Measurements from ENCODE around the gene NECAB2.
A peak's percentile ranks its signal among the peaks of the same experiment; 100 is the strongest.

NECAB2 gene

DNA sequence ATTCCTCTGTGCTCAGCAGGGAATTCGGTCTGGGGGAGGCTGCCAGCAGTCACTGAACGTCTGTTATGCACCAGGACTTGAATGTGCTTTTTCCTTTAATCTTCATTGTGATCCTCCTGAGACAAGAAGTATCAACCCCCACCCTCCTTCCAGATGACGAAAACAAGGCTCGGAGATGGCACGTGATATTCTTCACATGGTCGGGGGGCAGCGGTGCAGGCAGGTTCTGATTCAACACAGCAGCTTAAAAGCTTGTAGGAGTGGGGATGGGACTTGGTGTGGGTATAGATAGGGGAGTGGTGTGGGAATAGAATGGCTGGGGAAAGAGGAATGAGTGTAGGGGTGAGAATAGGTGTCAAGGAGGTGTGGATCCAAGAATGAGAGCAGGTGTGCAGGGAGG lies 6.4 kb downstream of the NECAB2 start:
- H3K36me3 Mint-ChIP-seq (ENCODE audit: low read depth), result no peaks in the 10 kb centered on the region
- peaks cover 18% of the 10 kb centered on the region for H3K27me3 Mint-ChIP-seq
- no peak overlapping the region for H3K4me3 Mint-ChIP-seq
- no peak for DNase-seq
- ATAC-seq, result no peak
- H3K27ac Mint-ChIP-seq, result no peak overlapping the region
- H3K9me3 Mint-ChIP-seq, result peaks cover 5% of the 10 kb centered on the region
- H3K4me1 Mint-ChIP-seq, result no peaks in the 10 kb centered on the region

DNA sequence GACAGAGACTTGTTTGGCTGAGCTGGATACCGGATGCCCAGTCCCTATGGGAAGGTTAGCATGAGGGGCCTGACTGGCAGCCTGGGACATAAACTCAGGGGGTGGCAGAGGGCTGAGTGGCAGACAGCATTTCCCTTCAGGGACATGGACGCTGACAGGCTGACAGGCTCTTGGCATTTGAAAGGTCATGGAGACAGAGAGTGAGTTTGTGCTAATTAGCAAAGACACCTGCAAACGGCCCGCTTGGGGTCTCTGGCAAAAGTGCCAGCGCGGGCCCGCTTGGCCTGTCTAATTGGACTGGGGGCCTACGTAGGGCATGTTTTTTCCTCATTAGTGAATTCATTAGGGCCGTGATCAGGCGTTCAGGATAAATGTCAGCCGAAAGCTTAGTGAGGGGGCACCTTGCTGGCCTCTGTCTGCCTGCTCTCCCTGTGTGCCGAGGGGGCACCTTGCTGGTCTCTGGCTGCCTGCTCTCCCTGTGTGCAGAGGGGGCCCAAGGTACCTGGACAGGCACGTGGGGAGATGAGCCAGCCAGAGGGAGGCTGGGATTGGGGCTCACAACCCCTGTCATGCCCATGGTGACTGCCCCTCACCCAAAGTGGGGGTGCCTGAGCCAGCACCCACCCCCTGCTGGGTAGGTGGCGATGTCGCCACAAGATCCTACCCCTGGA lies 7.7 kb downstream of the NECAB2 start:
- Mint-ChIP-seq H3K27ac (no peak overlapping the region), H3K27me3 (peaks cover 8% of the 10 kb centered on the region), H3K36me3 (ENCODE audit: low read depth) (no peaks in the 10 kb centered on the region), H3K9me3 (peaks cover 5% of the 10 kb centered on the region), H3K4me1 (no peaks in the 10 kb centered on the region), H3K4me3 (no peak overlapping the region)
- no peak for DNase-seq
- no peak for ATAC-seq

DNA sequence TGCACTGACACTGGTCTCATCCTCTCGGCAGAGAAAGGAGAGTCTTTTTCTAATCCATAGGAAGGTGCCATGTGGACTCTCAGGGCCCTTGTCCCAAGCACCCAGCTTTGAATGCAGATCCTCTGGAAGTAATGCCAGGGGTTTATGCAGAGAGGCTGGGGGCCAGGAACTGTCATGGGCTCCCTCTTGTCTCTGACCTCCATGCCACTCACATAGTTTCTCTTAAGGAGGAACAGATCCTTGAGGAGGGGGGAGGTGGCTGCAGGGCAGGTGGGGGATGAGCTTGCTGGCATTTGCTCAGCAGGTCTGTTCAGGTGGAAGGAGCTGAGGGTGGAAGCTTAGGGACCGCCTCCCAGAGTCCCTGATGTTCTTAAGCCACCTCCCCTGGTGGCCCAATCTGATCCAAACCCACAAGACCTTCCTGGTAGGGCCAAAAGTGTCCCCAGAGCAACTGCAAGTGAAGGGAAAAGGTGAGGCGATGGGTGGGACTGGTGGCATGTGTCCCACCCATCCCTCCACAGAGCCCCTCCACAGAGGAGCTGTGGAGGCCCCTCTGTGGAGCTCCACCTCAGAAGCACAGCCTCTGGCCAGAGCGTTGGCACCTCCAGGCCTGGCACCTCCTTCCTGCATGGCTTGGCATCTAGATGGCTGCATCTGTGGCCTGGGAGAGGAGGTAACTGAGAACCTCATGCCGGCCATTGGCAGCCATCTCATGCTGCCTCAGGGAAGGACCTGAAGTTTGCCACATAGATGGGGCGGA lies 9.2 kb downstream of the NECAB2 start:
- Mint-ChIP-seq H3K4me1 (no peaks in the 10 kb centered on the region), H3K4me3 (no peak overlapping the region), H3K36me3 (ENCODE audit: low read depth) (no peaks in the 10 kb centered on the region), H3K27me3 (peaks cover 2% of the 10 kb centered on the region), H3K27ac (no peak overlapping the region), H3K9me3 (peaks cover 5% of the 10 kb centered on the region)
- DNase-seq (no peak), ATAC-seq (no peak)

DNA sequence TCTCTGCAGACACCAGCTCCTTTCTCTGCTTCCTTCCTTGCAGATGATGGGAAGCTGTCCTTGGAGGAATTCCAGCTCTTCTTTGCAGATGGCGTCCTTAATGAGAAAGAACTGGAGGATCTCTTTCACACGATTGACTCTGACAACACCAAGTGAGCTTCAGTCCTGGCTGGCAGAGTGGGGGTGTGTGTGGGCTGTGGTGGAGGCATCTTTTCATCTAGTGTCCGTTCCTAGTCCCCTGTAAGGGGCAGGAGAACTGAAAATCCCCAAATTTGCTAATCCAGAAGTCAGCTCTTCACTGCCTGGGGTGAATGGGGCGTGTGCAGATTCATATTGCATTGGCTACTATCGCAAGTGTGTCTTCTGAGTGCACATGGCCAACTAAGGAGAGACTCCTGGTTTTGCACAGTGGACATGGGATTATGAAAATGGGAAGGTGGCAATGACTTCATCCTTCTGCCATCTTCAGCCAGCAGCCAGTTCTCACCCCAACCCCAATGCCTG lies 10.4 kb downstream of the NECAB2 start:
- H3K27me3 Mint-ChIP-seq, result peaks cover 2% of the 10 kb centered on the region
- H3K4me1 Mint-ChIP-seq, result no peaks in the 10 kb centered on the region
- DNase-seq (no peak), ATAC-seq (no peak)
- no peak overlapping the region for H3K27ac Mint-ChIP-seq
- no peak overlapping the region for H3K4me3 Mint-ChIP-seq
- no peaks in the 10 kb centered on the region for H3K36me3 Mint-ChIP-seq (ENCODE audit: low read depth)
- peaks cover 5% of the 10 kb centered on the region for H3K9me3 Mint-ChIP-seq

DNA sequence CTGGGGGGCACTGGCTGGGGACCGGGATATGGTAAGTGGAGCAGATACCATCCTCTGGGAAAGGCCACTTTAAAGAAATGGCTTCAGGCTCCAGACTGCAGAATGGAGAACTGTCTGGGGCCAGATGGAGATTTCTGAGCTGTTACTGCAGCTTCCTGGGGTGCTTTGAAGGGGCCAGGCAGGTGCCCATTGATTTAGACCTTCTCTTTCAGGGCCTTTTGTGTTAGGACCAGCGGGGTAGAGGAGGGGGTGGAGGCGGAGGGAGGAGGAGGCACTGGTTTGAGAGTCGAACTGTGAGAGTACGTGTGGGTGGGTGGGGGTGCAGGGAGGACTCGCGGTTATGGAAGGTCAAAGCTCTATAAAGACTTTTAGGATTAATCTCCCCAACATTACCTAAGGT lies 11.4 kb downstream of the NECAB2 start:
- Mint-ChIP-seq H3K9me3 (peaks cover 5% of the 10 kb centered on the region), H3K27me3 (peaks cover 2% of the 10 kb centered on the region), H3K36me3 (ENCODE audit: low read depth) (no peaks in the 10 kb centered on the region), H3K4me3 (no peak overlapping the region), H3K27ac (no peak overlapping the region), H3K4me1 (no peaks in the 10 kb centered on the region)
- DNase-seq, result no peak
- no peak for ATAC-seq

DNA sequence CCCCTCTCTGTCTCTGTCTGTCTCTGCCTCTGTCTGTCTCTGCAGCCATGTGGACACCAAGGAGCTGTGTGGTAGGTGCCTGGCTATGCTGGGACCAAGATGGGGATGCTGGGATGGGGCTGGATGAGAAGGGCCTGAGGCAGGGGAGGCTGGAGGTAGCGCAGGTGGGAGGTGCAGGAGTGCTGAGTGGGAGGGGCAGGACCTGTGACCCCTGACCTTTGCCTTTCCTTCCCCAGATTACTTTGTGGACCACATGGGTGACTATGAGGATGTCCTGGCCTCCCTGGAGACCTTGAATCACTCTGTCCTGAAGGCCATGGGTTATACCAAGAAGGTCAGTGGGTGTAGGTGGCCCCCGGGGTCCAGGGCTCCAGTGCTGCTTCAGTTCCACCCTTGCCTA lies 12.8 kb downstream of the NECAB2 start:
- no peaks in the 10 kb centered on the region for H3K27me3 Mint-ChIP-seq
- ATAC-seq (peak; percentile 20), DNase-seq (no peak)
- H3K4me3 Mint-ChIP-seq, result no peak overlapping the region
- no peaks in the 10 kb centered on the region for H3K4me1 Mint-ChIP-seq
- no peak overlapping the region for H3K27ac Mint-ChIP-seq
- H3K9me3 Mint-ChIP-seq, result peaks cover 5% of the 10 kb centered on the region
- H3K36me3 Mint-ChIP-seq (ENCODE audit: low read depth), result no peaks in the 10 kb centered on the region

DNA sequence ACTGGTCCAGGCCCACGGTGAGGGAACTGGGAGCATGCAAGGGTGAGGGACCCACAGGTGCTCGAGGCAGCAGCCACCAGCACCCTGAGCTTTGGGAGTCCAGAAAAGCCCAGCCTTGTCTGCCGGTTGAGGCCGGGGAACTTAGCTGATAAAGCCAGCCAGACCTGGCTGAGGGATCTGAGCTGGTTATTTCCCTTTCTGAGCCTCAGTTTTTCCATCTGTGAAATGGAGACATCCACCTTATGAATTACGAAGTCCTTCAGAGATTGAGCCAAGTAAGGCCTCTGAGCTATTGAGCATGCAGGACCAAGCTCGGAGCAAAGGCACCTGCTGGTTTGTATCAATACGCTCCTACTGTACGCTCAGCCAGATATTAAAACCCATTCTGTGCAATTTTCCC lies 13.8 kb downstream of the NECAB2 start:
- no peaks in the 10 kb centered on the region for H3K4me1 Mint-ChIP-seq
- H3K36me3 Mint-ChIP-seq (ENCODE audit: low read depth), result no peaks in the 10 kb centered on the region
- DNase-seq, result no peak
- no peak overlapping the region for H3K4me3 Mint-ChIP-seq
- H3K27me3 Mint-ChIP-seq, result peaks cover 4% of the 10 kb centered on the region
- H3K9me3 Mint-ChIP-seq, result peaks cover 5% of the 10 kb centered on the region
- no peak for ATAC-seq
- H3K27ac Mint-ChIP-seq, result no peak overlapping the region

DNA sequence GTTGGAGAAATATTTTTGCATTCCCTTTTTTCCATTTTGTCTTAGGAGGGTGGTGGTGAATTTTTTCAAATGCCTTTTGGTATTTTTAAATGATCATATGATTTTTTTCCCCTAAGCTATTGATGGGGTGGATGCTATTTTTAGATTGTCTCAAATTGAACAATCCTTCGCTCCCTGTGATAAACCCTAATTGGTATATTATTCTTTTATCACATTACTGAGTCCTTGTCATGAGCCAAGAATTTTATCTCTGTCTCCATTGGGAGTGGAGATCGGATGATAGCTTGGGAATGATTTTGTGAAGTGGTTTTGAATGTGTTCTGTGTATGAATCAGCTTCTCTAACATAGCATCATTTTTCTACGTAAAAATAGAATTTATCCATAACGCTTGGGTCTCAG lies 15.4 kb downstream of the NECAB2 start:
- Mint-ChIP-seq H3K4me3 (no peak overlapping the region), H3K4me1 (no peaks in the 10 kb centered on the region), H3K27me3 (peaks cover 5% of the 10 kb centered on the region), H3K36me3 (ENCODE audit: low read depth) (no peaks in the 10 kb centered on the region), H3K9me3 (peaks cover 5% of the 10 kb centered on the region), H3K27ac (no peak overlapping the region)
- no peak for DNase-seq
- no peak for ATAC-seq

DNA sequence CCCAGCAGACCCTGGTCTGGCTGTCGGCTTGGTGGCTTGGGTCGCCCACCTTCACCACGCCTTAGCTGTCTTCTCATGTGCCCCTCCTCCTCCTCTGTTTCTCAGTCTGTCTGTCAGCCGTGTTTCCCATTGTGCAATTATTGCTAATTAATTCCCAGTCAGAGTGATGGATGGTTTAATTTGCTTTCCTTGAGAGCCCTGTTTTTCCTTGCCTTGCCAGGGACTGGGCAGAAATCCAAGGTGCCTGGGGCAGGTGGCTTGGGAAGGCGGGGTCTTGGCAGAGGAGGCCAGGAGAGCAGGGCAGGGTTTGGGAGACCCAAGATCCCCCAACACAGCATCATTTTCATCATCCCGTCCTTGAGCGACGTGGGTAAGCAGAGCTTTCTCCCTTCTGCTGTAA lies 21.3 kb downstream of the NECAB2 start:
- ATAC-seq, result no peak
- no peak overlapping the region for H3K27ac Mint-ChIP-seq
- H3K9me3 Mint-ChIP-seq, result no peaks in the 10 kb centered on the region
- peaks cover 33% of the 10 kb centered on the region for H3K27me3 Mint-ChIP-seq
- no peaks in the 10 kb centered on the region for H3K4me1 Mint-ChIP-seq
- no peak overlapping the region for H3K4me3 Mint-ChIP-seq
- H3K36me3 Mint-ChIP-seq (ENCODE audit: low read depth), result no peaks in the 10 kb centered on the region
- no peak for DNase-seq

DNA sequence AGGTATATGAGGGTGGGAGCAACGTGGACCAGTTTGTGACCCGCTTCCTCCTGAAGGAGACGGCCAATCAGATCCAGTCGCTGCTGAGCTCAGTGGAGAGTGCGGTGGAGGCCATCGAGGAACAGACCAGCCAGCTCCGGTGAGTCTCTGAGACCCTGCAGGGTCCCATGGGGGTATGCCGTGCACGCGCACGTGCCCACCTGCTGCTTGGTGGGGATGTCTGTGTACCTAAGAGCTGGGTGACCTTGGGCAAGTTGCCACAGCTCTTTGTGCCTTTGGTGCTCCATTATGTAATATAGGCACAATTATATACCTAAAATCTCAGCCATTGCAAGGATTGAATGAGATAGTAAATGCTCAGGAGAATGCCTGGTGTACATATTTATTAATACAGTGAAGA lies 22.4 kb downstream of the NECAB2 start:
- DNase-seq, result no peak
- no peaks in the 10 kb centered on the region for H3K4me1 Mint-ChIP-seq
- H3K4me3 Mint-ChIP-seq, result no peak overlapping the region
- H3K27ac Mint-ChIP-seq, result no peak overlapping the region
- no peaks in the 10 kb centered on the region for H3K36me3 Mint-ChIP-seq (ENCODE audit: low read depth)
- ATAC-seq, result no peak
- H3K9me3 Mint-ChIP-seq, result no peaks in the 10 kb centered on the region
- peaks cover 41% of the 10 kb centered on the region for H3K27me3 Mint-ChIP-seq

DNA sequence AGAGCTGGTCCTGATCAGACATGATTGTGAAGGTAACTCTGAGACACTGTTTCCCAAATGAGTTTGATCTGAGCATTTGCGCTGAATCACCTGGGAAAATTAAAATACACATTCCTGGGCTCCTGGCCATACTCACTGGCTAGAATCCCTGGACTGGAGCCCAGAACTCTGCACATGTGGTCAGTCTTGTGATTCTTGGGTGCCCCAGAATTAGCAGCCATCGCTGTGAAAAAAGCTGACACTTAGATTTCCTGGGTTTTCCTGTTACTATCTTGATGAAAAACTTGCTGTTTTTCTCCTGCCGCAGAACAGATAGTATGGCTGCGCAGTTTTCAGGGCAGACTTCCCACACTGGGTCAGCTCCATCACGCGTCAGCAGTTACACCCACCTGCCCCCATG lies 24.6 kb downstream of the NECAB2 start:
- H3K27ac Mint-ChIP-seq, result no peak overlapping the region
- H3K36me3 Mint-ChIP-seq (ENCODE audit: low read depth), result no peaks in the 10 kb centered on the region
- H3K4me3 Mint-ChIP-seq, result no peak overlapping the region
- H3K9me3 Mint-ChIP-seq, result no peaks in the 10 kb centered on the region
- H3K27me3 Mint-ChIP-seq, result peaks cover 45% of the 10 kb centered on the region
- ATAC-seq (no peak), DNase-seq (no peak)
- H3K4me1 Mint-ChIP-seq, result no peaks in the 10 kb centered on the region

DNA sequence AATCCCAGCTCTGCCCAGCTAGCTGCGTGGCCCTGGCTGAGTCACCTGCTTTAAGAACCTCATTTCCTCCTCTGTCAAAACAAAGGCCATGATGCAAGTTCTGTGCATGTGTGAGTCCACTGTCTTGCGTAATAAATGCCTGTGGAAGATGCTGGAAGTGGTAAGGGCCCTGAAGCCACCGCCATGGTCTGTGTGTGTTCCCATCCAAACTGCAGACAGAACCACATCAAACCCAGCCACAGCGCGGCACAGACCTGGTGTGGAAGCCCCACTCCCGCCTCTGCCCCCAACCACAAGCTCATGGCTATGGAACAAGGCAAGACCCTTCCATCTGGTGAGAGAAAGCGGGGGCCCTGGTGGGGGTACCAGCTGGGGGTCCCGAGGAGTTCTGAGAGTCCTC lies 26.0 kb downstream of the NECAB2 start:
- Mint-ChIP-seq H3K4me1 (no peaks in the 10 kb centered on the region), H3K4me3 (no peak overlapping the region), H3K27me3 (peaks cover 42% of the 10 kb centered on the region), H3K27ac (no peak overlapping the region), H3K9me3 (no peaks in the 10 kb centered on the region), H3K36me3 (ENCODE audit: low read depth) (no peaks in the 10 kb centered on the region)
- no peak for ATAC-seq
- no peak for DNase-seq

DNA sequence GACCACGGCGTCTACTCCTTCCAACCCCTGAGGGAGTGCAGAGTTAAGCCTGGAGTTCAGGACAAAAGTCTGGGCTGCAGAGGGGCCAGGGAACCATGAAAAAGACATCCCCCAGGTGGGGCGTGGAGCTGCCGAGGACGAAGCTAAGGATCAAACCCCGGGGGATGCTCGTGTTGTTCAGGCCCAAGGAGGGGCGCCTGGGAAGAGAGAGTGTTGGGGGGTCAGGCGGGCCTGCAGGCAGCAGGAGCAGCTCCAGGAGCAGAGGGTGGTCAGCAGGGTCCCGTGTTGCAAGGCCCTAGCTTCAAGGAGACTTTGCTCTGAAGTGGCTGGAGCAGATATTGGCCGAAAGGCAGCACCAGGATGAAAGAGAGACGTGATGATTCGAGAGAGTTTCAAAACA lies 26.7 kb downstream of the NECAB2 start:
- ATAC-seq (no peak), DNase-seq (no peak)
- H3K36me3 Mint-ChIP-seq (ENCODE audit: low read depth), result no peaks in the 10 kb centered on the region
- no peaks in the 10 kb centered on the region for H3K9me3 Mint-ChIP-seq
- H3K4me1 Mint-ChIP-seq, result no peaks in the 10 kb centered on the region
- peaks cover 37% of the 10 kb centered on the region for H3K27me3 Mint-ChIP-seq
- no peak overlapping the region for H3K27ac Mint-ChIP-seq
- H3K4me3 Mint-ChIP-seq, result no peak overlapping the region

DNA sequence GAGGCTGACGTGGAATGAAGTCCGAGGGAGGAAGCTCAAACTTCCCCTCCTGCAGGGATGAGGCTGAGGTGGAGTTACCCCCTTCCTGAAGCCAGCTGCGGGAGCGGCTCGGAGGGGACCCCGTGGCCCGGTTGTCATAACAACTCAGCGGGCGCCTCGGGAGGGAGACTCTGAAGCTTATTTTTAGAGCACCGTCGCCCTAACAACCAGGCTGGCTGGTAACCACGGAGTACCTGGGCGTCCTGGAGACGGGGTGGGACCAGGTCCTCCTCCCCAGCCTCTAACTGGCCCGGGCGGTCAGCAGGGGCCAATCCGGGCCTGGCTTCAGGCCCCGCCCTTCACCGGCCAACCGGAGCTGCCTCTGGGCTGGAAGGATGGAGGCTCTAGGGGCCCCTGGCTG lies 27.7 kb downstream of the NECAB2 start:
- Mint-ChIP-seq H3K4me3 (no peak overlapping the region), H3K9me3 (no peaks in the 10 kb centered on the region), H3K36me3 (ENCODE audit: low read depth) (no peaks in the 10 kb centered on the region), H3K4me1 (no peaks in the 10 kb centered on the region), H3K27me3 (peaks cover 31% of the 10 kb centered on the region), H3K27ac (no peak overlapping the region)
- ATAC-seq (no peak), DNase-seq (no peak)

DNA sequence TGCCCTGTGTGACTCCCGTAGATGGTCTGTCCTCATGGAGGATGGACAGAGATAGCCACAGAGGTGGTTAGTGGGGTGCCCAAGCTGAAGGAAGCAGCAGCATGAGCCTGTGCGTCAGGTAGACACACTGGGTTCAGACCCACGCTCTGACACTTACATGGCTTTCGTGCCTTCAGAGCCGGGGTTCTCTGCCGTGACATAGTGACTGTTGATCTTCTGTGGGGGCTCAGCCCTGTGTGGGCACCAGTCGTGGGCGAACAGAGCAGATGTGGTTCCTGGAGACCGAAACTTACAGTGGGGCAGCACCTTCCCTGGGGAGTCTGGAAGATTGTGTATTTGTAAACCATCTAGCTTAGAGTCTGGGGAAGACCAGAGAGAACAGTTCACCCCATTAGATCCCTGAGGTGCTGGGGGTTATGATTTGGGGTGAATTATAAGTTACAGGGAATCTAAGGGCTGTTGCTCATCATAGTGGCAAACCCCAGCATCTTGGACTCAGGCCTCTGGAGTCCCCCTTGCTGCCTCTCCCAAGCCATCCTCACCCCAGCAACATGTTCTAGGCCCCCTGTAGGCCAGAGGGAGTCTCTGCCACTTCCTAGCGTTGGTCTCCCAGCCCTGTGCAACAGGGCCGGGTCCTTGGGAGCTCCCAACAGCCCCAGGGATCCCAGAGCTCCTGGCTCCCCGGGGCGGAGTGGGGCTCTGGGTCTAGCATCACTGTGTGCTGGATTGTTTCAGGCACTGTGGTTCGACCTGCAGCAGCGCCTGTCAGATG lies 28.6 kb downstream of the NECAB2 start:
- H3K27me3 Mint-ChIP-seq, result peaks cover 27% of the 10 kb centered on the region
- H3K9me3 Mint-ChIP-seq, result no peaks in the 10 kb centered on the region
- no peak overlapping the region for H3K27ac Mint-ChIP-seq
- H3K4me1 Mint-ChIP-seq, result no peaks in the 10 kb centered on the region
- no peak overlapping the region for H3K4me3 Mint-ChIP-seq
- no peak for DNase-seq
- ATAC-seq, result no peak
- H3K36me3 Mint-ChIP-seq (ENCODE audit: low read depth), result no peaks in the 10 kb centered on the region

All from activated naive CD8-positive, alpha-beta T cell treated with anti-CD3 and anti-CD28 coated beads, Interleukin-2, amount 50 U/mL, for 24 hours (primary cell).